Measurements from ENCODE around the gene ATP8A2.

ATP8A2 gene

DNA sequence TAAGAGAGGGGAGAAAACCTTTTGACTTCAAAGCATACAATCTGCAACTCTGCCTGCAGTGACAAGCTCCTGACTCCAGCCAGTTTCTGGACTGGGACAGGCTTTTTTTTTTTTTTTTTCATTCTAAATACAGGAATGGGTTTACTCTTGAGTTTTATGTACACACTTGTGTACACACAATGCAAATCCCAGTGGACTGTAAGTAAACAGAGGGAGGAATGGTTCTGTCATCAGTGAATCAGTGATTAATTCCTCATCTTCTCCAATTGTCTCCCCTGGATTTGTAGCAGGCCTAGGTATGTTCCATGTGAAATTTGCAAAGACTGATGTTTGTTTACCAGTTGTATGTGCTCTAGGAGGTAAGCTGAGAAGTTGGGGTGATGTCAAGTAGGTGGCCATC is 495.3 kb downstream of the ATP8A2 start:
- H3K27ac ChIP-seq: peak overlapping the region; percentile 22
- TF ChIP-seq ZFX (IDR thresholded peaks at IDR 0.05): no peak
- TF ChIP-seq, protein P1, sequence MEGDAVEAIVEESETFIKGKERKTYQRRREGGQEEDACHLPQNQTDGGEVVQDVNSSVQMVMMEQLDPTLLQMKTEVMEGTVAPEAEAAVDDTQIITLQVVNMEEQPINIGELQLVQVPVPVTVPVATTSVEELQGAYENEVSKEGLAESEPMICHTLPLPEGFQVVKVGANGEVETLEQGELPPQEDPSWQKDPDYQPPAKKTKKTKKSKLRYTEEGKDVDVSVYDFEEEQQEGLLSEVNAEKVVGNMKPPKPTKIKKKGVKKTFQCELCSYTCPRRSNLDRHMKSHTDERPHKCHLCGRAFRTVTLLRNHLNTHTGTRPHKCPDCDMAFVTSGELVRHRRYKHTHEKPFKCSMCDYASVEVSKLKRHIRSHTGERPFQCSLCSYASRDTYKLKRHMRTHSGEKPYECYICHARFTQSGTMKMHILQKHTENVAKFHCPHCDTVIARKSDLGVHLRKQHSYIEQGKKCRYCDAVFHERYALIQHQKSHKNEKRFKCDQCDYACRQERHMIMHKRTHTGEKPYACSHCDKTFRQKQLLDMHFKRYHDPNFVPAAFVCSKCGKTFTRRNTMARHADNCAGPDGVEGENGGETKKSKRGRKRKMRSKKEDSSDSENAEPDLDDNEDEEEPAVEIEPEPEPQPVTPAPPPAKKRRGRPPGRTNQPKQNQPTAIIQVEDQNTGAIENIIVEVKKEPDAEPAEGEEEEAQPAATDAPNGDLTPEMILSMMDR (conservative IDR thresholded peaks at IDR 0.05): no peak

DNA sequence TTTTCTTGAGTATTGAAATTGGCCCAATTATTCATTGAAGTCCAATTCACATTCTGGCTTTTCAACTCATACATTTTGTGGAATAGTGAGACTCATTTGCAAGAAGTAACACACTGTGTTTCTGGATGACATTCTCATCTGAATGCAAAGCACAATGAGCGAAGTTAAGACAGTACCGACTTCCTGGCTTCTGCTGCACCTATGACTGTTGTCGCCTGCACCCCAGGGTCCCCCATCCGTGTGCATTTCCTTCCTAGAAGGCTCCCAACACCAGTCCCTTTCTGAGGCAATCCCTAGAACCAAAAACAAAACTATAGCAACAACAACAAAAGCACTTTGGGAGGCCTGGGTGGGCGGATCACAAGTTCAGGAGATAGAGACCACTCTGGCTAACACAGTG is 496.7 kb downstream of the ATP8A2 start:
- no peak overlapping the region for H3K27ac ChIP-seq
- TF ChIP-seq, protein P1 (conservative IDR thresholded peaks at IDR 0.05): no peak
- TF ChIP-seq ZFX (IDR thresholded peaks at IDR 0.05): no peak

DNA sequence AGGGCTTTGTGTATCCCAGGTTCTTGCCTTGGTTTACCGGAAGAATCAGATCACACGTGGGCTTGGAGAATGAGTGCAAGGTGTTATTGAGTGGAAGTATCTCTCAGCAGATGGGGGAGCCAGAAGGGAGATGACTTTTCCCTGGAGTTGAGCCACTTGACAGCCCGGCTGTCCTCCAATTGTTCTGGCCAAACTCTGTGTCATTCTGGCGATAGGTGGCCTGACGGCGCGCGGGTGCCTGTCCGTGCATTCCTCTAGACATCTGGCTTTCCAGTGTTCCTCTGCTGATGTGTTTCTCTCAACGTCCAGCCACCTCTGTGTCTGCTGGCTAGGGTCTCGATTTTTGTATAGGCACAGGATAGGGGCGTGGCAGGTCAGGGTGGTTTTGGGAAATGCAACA is 498.2 kb downstream of the ATP8A2 start:
- TF ChIP-seq, protein P1 (conservative IDR thresholded peaks at IDR 0.05): no peak
- TF ChIP-seq ZFX (IDR thresholded peaks at IDR 0.05): no peak
- H3K27ac ChIP-seq: no peak overlapping the region

DNA sequence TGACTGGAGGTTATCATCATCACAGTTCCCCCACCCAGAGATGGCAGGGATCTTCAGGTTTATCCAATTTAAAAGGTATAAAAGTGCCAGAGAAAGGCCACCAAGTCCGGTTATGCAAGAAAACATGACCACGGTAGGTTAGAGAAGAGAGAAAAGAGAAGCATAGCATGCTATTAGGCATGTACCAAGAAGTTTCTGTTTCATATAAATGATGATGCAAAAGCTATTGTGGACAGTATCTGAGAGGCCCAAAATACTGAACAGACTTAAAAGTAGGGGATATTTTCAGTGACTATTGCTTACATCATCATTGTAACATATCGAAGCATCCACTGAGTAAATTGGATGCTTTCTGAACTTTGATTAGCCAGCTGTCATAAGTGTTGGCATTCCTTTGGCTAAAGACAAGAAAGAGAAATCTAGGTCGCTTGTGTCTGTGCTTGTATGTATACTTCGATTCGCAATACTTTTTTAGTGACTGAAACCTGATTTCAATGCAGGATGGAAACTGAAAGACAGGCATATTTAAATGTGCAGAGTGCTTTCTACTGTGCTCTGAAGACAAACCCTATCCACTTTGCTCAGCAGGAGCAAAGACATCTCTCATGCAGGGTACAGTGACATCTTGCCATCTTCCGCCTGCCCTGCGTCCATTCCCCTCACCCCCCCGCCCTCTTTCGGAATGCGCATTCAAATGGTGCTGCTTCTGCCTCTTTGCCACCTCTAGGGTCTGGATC is 499.8 kb downstream of the ATP8A2 start:
- H3K27ac ChIP-seq: no peak overlapping the region
- TF ChIP-seq, protein P1 (conservative IDR thresholded peaks at IDR 0.05): no peak
- no peak for TF ChIP-seq ZFX (IDR thresholded peaks at IDR 0.05)

DNA sequence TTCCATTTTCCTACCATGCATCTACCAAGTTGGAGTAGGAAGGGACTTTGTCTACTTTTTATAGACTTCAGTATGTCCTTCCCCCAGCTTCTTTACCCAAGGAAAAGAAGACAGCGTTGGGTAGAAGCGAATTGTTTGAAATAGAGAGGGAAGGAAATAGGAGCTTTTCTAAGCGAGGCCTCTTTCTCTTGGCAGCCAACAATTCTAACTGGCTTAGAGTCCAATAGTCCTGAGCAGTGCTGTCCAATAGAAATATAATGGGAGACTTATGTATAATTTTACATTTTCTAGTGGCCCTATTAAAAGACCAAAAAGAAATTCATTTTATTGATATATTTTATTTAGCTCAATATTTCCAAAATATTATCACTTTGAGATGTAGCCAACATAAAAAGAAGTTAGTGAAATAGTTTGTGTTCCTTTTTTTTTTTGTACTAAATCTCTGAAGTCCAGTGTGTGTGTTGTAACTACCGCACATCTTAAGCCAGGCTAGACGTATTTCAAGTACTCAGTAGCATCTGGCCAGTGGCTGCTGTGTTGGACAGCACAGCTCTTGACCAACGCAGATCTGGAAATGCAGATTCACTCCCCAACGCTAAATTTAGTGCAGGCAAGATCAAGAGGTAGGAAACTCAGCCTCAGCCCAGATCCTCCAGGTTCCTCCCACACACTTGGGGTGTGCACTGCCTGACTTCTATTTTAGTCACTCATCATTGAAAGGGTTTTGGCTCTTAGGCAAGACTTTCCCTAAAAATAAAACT is 500.9 kb downstream of the ATP8A2 start:
- H3K27ac ChIP-seq: no peak overlapping the region
- TF ChIP-seq, protein P1 (conservative IDR thresholded peaks at IDR 0.05): no peak
- no peak for TF ChIP-seq ZFX (IDR thresholded peaks at IDR 0.05)

DNA sequence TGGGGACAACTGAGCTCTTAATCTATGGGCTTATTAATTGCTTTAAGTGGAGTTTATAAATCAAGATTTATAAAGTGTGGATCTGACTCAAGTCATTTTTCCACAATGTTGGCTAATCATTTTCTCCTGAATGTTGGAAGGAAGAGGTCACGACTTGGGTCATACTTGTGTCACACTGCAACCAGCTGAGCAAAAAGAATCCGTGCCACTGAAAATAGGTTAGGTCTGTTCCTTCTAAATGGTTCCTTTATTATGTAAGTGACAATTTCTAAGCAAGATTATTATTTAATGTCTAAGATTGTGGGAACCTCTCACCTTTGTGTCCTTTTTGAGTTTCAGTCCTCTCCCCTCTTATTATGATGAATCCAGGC is 501.5 kb downstream of the ATP8A2 start:
- no peak overlapping the region for H3K27ac ChIP-seq
- no peak for TF ChIP-seq ZFX (IDR thresholded peaks at IDR 0.05)
- TF ChIP-seq, protein P1 (conservative IDR thresholded peaks at IDR 0.05): no peak

DNA sequence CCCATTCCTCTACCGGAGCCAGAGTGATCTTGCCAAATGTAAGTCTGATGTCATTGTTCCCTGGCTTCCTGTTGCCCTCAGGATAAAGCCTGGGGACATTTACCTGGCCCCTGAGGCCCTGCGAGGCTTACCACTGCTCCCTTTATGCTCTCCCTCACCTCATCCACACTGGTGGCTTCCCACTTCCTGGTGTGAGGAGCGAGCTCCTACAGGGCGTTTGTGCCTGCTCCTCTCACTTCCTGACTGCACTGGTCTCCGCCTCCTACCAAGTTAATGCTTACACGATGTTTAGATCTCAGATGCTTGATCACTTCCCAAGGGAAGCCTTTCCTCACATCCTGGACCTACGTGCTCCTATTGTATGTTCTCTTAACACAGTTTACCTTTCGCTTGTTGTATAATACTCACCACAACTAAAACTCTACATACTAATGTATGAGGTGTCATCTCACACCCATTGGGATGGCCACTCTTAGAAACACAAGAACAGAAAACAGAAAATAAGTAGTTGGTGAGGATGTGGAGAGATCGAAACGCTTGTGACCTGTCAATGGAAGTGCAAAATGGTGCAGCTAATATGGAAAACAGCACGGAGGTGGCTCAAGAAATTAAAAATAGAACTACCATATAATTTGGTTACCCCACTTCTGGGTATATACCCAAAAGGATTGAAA is 502.4 kb downstream of the ATP8A2 start:
- TF ChIP-seq, protein P1 (conservative IDR thresholded peaks at IDR 0.05): no peak
- TF ChIP-seq ZFX (IDR thresholded peaks at IDR 0.05): no peak
- no peak overlapping the region for H3K27ac ChIP-seq
